ENCODE results near the gene CRHR1. TPM values are rescaled to one million over a fixed set of nuclear protein-coding genes. Genes with fewer than 3 reads are reported as not detected.

The CRHR1 gene
- polyA plus RNA-seq, 3 donors = not detected

DNA sequence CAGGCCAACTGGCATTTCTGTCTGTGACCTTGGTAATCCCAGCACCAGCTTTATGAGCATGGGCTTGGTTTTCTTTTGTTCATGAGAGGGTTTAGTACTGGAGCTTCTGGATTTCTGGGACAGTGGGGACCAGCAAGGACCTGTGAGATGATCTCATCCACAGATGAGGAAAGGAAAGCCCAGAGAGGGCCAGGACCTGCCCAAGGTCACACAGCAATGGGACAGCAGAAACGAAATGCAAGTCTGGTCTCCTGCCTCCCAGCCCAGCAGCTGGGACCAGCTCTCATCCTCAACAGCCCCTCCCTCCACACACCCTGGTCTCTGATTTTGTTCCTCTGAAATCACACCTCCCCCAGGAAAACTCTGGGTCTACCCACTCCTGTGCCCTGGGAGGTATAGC lies 67.8 kb downstream of the CRHR1 start:
- Mint-ChIP-seq H3K36me3 (no peaks in the 10 kb centered on the region), H3K4me3 (peak overlapping the region in 1 of 2 donors; percentile 63), H3K27me3 (ENCODE audit: low read depth in 3 of 3) (peaks cover 16 to 32% (median 24%) of the 10 kb centered on the region in 3 donors), H3K27ac (no peak overlapping the region), H3K4me1 (peaks cover 3% of the 10 kb centered on the region), H3K9me3 (peaks cover 0 to 3% (median 0%) of the 10 kb centered on the region in 7 donors)
- no peaks in the 10 kb centered on the region for H3K79me2 ChIP-seq (ENCODE audit: insufficient read depth, low read length)
- H3K27me3 ChIP-seq (ENCODE audit: control insufficient read depth in 2 of 2, insufficient read depth in 2 of 2, low read length in 2 of 2) = peaks cover 0 to 12% of the 10 kb centered on the region in 2 donors
- WGBS (ENCODE audit: insufficient coverage) = no CpG with 5 or more reads among the region's 1 CpG
- no peak overlapping the region for H2AFZ ChIP-seq (ENCODE audit: insufficient read depth, low read depth, low read length, poor library complexity, severe bottlenecking)
- H3K4me1 ChIP-seq (ENCODE audit: control insufficient read depth in 1 of 2, insufficient read depth in 2 of 2, low read length in 2 of 2) = no peaks in the 10 kb centered on the region
- no peaks in the 10 kb centered on the region for H3K9me3 ChIP-seq (replicated peaks in 1 of 2; ENCODE audit: control insufficient read depth in 1 of 2, insufficient read depth in 1 of 2, low read length in 2 of 2)
- H3K4me2 ChIP-seq (replicated peaks; ENCODE audit: extremely low read depth, low read length, poor library complexity, severe bottlenecking) = no peak overlapping the region
- DNase-seq = no peak
- H3K27ac ChIP-seq (ENCODE audit: low read depth in 1 of 2, low read length in 2 of 2) = no peak overlapping the region
- no peak overlapping the region for H3K9ac ChIP-seq (ENCODE audit: insufficient read depth, low read length, poor library complexity, severe bottlenecking)
- TF ChIP-seq, protein P1, sequence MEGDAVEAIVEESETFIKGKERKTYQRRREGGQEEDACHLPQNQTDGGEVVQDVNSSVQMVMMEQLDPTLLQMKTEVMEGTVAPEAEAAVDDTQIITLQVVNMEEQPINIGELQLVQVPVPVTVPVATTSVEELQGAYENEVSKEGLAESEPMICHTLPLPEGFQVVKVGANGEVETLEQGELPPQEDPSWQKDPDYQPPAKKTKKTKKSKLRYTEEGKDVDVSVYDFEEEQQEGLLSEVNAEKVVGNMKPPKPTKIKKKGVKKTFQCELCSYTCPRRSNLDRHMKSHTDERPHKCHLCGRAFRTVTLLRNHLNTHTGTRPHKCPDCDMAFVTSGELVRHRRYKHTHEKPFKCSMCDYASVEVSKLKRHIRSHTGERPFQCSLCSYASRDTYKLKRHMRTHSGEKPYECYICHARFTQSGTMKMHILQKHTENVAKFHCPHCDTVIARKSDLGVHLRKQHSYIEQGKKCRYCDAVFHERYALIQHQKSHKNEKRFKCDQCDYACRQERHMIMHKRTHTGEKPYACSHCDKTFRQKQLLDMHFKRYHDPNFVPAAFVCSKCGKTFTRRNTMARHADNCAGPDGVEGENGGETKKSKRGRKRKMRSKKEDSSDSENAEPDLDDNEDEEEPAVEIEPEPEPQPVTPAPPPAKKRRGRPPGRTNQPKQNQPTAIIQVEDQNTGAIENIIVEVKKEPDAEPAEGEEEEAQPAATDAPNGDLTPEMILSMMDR (IDR thresholded peaks at IDR 0.05) = no peak
- no peaks in the 10 kb centered on the region for H4K20me1 ChIP-seq (ENCODE audit: insufficient read depth, low read length)
- intact Hi-C loops (cut with micrococcal nuclease) = no loop called here
- H3K36me3 ChIP-seq (replicated peaks in 1 of 2; ENCODE audit: control insufficient read depth in 1 of 2, insufficient read depth in 2 of 2, low read length in 2 of 2) = no peaks in the 10 kb centered on the region
- H3K4me3 ChIP-seq (replicated peaks in 1 of 3; ENCODE audit: low read depth in 2 of 3, low read length in 3 of 3) = no peak overlapping the region

DNA sequence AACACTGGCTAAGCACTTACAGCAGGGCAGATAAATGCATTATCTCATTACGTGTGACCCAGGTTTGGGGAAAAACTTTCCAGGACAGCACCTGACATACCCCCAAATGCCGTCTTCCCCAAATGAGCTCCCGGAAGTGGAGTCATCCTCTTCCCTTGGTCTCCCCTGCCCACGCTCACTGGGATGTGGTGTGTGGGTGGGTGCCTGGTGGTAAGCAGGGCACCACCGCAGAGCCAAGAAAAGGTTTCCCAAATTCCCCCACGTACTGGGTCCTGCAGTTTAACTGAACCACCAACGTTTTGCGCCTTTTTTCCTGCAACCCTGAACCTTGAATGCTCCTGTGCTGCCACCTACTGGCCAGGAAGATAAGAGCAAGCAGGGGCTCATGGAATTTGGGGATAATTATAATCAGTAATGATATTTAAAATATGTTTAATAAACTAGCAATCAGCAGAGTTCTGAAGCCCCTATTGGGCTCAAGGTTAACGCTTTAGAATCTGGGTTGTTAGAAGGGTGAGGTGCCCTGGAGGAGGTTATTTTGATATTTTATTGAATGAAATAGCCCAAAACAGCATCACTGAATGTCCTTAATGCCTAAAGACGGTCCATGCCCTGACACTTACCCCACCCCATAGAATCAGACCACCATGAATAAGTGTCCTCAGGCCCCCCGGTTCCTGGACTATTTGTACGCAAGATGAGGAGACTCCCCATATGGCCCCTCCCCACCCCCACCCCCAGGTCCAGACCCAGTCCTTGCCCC lies 68.6 kb downstream of the CRHR1 start:
- Mint-ChIP-seq H3K4me1 (peaks cover 3% of the 10 kb centered on the region), H3K27me3 (ENCODE audit: low read depth in 3 of 3) (peaks cover 16 to 32% (median 24%) of the 10 kb centered on the region in 3 donors), H3K36me3 (no peaks in the 10 kb centered on the region), H3K4me3 (no peak overlapping the region), H3K9me3 (peaks cover 0 to 3% (median 0%) of the 10 kb centered on the region in 7 donors), H3K27ac (no peak overlapping the region)
- peak; percentile 15 to 39 (median 39) for DNase-seq
- Histone ChIP-seq H3K4me1 (ENCODE audit: control insufficient read depth in 1 of 2, insufficient read depth in 2 of 2, low read length in 2 of 2) (no peaks in the 10 kb centered on the region), H3K36me3 (replicated peaks in 1 of 2; ENCODE audit: control insufficient read depth in 1 of 2, insufficient read depth in 2 of 2, low read length in 2 of 2) (no peaks in the 10 kb centered on the region), H3K9me3 (replicated peaks in 1 of 2; ENCODE audit: control insufficient read depth in 1 of 2, insufficient read depth in 1 of 2, low read length in 2 of 2) (no peaks in the 10 kb centered on the region), H2AFZ (ENCODE audit: insufficient read depth, low read depth, low read length, poor library complexity, severe bottlenecking) (no peak overlapping the region), H3K4me3 (replicated peaks in 1 of 3; ENCODE audit: low read depth in 2 of 3, low read length in 3 of 3) (no peak overlapping the region), H4K20me1 (ENCODE audit: insufficient read depth, low read length) (no peaks in the 10 kb centered on the region), H3K27me3 (ENCODE audit: control insufficient read depth in 2 of 2, insufficient read depth in 2 of 2, low read length in 2 of 2) (peaks cover 0 to 12% of the 10 kb centered on the region in 2 donors), H3K4me2 (replicated peaks; ENCODE audit: extremely low read depth, low read length, poor library complexity, severe bottlenecking) (no peak overlapping the region), H3K27ac (ENCODE audit: low read depth in 1 of 2, low read length in 2 of 2) (no peak overlapping the region), H3K9ac (ENCODE audit: insufficient read depth, low read length, poor library complexity, severe bottlenecking) (no peak overlapping the region), H3K79me2 (ENCODE audit: insufficient read depth, low read length) (no peaks in the 10 kb centered on the region)
- TF ChIP-seq, protein P1 (IDR thresholded peaks at IDR 0.05) = peak; percentile 86
- intact Hi-C loops (cut with micrococcal nuclease) = no loop called here
- WGBS (ENCODE audit: insufficient coverage) = no CpG with 5 or more reads among the region's 12 CpGs

All from CD14-positive monocyte (primary cell).